Neural progenitor cell (in vitro differentiated cells): ENCODE results near the gene ALDH9A1.

Experiments used
- EZH2 ChIP-seq: fragments of 200-600 bp; sonication (generic); IDR thresholded peaks from 2 replicates; pipeline ENCODE4 v1.6.1; 2017; ENCODE audit warnings: antibody characterized with exemption, mild to moderate bottlenecking, moderate library complexity
- EZH2phosphoT487 ChIP-seq: fragments of 200-600 bp; sonication (generic); IDR thresholded peaks from 2 replicates; pipeline ENCODE4 v1.6.1; 2017; ENCODE audit warnings: antibody characterized with exemption
- TF ChIP-seq, protein P1 (sequence below): fragments of 200-600 bp; sonication (generic); IDR thresholded peaks from 2 replicates; pipeline ENCODE4 v1.5.1; 2017; ENCODE audit warnings: antibody characterized with exemption, mild to moderate bottlenecking

GRCh38 chr1:165675794-165676193 lies 22.6 kb downstream of the ALDH9A1 start:
- no peak for TF ChIP-seq EZH2phosphoT487
- TF ChIP-seq, protein P1, sequence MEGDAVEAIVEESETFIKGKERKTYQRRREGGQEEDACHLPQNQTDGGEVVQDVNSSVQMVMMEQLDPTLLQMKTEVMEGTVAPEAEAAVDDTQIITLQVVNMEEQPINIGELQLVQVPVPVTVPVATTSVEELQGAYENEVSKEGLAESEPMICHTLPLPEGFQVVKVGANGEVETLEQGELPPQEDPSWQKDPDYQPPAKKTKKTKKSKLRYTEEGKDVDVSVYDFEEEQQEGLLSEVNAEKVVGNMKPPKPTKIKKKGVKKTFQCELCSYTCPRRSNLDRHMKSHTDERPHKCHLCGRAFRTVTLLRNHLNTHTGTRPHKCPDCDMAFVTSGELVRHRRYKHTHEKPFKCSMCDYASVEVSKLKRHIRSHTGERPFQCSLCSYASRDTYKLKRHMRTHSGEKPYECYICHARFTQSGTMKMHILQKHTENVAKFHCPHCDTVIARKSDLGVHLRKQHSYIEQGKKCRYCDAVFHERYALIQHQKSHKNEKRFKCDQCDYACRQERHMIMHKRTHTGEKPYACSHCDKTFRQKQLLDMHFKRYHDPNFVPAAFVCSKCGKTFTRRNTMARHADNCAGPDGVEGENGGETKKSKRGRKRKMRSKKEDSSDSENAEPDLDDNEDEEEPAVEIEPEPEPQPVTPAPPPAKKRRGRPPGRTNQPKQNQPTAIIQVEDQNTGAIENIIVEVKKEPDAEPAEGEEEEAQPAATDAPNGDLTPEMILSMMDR = no peak
- no peak for TF ChIP-seq EZH2
